Neural progenitor cell (in vitro differentiated cells): ENCODE results near the gene CADPS.

ENCODE experiments used
- CTCF ChIP-seq: fragments of 200-600 bp; sonication (generic); IDR thresholded peaks from 2 replicates; pipeline ENCODE4 v1.5.1; 2017; ENCODE audit warnings: antibody characterized with exemption, mild to moderate bottlenecking
- EZH2phosphoT487 ChIP-seq: fragments of 200-600 bp; sonication (generic); IDR thresholded peaks from 2 replicates; pipeline ENCODE4 v1.6.1; 2017; ENCODE audit warnings: antibody characterized with exemption

GRCh38 chr3:62882676-62883200 is 7.5 kb upstream of the CADPS start:
- TF ChIP-seq CTCF (no peak), EZH2phosphoT487 (no peak)
